ENCODE data around the gene FBXW11.

DNA sequence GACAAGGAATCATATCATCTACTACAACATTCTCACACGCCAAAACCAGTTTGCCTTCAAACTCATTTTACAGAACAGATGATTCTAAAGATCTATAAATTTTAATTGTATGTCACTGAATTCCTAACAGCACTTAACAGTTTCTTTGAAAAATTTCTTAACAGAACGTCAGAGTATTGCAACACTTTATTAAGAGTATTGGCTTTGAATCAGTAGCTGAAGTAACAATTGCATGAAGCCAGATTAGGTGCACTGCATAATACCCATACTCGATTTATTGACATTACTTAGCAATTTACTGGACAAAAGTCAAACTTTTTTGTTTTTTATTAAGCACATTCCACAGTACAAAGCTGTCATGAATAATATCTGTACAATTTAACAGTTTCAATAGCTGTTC is 145.1 kb downstream of the FBXW11 start:
- TF ChIP-seq SP1 (IDR thresholded peaks at IDR 0.05) (no peak), ARNT (IDR thresholded peaks at IDR 0.05) (no peak), ZNF384 (IDR thresholded peaks at IDR 0.05) (no peak), BHLHE40 (IDR thresholded peaks at IDR 0.05; ENCODE audit: borderline replicate concordance) (no peak), FOXK2 (IDR thresholded peaks at IDR 0.05) (no peak), PKNOX1 (IDR thresholded peaks at IDR 0.05) (no peak), FOXA1 (IDR thresholded peaks at IDR 0.05) (no peak), ELF4 (IDR thresholded peaks at IDR 0.05) (no peak)
